B cell (primary cell): ENCODE data around the gene MTCL1.

Source experiments
- EZH2 ChIP-seq: IDR thresholded peaks from 2 replicates; pipeline ENCODE4 v1.6.1; 2012; ENCODE audit warnings: borderline replicate concordance, low read depth, mild to moderate bottlenecking, moderate library complexity, low read length; ENCODE audit not compliant: insufficient read depth, poor library complexity, severe bottlenecking
- TF ChIP-seq, protein P1 (sequence below): fragments of 200-600 bp; IDR thresholded peaks from one replicate; pipeline ENCODE4 v1.8.0; 2022; ENCODE audit warnings: antibody characterized with exemption, mild to moderate bottlenecking

DNA sequence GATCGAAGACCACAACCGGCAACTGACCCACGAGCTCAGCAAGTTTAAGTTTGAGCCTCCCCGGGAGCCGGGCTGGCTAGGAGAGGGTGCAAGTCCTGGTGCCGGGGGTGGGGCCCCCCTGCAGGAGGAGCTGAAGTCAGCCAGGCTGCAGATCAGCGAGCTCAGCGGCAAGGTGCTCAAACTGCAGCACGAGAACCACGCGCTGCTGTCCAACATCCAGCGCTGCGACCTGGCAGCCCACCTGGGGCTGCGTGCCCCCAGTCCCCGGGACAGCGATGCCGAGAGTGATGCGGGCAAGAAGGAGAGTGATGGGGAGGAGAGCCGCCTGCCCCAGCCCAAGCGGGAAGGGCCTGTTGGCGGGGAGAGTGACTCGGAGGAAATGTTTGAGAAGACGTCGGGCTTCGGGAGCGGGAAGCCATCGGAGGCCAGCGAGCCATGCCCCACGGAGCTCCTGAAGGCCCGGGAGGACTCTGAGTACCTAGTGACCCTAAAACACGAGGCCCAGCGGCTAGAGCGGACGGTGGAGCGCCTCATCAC lies 78.7 kb downstream of the MTCL1 start:
- TF ChIP-seq, protein P1, sequence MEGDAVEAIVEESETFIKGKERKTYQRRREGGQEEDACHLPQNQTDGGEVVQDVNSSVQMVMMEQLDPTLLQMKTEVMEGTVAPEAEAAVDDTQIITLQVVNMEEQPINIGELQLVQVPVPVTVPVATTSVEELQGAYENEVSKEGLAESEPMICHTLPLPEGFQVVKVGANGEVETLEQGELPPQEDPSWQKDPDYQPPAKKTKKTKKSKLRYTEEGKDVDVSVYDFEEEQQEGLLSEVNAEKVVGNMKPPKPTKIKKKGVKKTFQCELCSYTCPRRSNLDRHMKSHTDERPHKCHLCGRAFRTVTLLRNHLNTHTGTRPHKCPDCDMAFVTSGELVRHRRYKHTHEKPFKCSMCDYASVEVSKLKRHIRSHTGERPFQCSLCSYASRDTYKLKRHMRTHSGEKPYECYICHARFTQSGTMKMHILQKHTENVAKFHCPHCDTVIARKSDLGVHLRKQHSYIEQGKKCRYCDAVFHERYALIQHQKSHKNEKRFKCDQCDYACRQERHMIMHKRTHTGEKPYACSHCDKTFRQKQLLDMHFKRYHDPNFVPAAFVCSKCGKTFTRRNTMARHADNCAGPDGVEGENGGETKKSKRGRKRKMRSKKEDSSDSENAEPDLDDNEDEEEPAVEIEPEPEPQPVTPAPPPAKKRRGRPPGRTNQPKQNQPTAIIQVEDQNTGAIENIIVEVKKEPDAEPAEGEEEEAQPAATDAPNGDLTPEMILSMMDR, result no peak
- TF ChIP-seq EZH2, result no peak
